GOT3 (cell line): Measurements from ENCODE around the gene NUAK1.
"Not testable (repeated sequence)": the region's sequence is repeated elsewhere in the genome, so short reads cannot be mapped to it uniquely, and the experiment has no call there.

Experiments
- DNase-seq: peaks from one replicate; lab custom pipeline; 2025; ENCODE audit warnings: mixed read lengths; lab: John Stamatoyannopoulos, UW

The NUAK1 gene

GRCh38 chr12:106146987-106147386 is 8.2 kb upstream of the NUAK1 start:
- no peak for DNase-seq

- no peak for DNase-seq
These were observed 7.0 kb upstream of the NUAK1 start for GRCh38 chr12:106145539-106146447.

GRCh38 chr12:106144847-106145246 is 6.1 kb upstream of the NUAK1 start:
- no peak for DNase-seq

GRCh38 chr12:106142591-106143261 is 4.0 kb upstream of the NUAK1 start:
- DNase-seq: no peak

- not testable (repeated sequence) for DNase-seq
These were observed 3.2 kb upstream of the NUAK1 start for GRCh38 chr12:106141920-106142319.

- DNase-seq: no peak
These were observed 2.7 kb upstream of the NUAK1 start for GRCh38 chr12:106141452-106141851.

- no peak for DNase-seq
These were observed 2.2 kb upstream of the NUAK1 start for GRCh38 chr12:106141003-106141402.

- no peak for DNase-seq
These were observed 1.7 kb upstream of the NUAK1 start for GRCh38 chr12:106140223-106140986.

GRCh38 chr12:106139422-106140171 is 843 bp upstream of the NUAK1 start:
- no peak for DNase-seq

- DNase-seq: no peak
These were observed 459 bp downstream of the NUAK1 start for GRCh38 chr12:106138357-106138632.

- DNase-seq: no peak
These were observed 1.0 kb downstream of the NUAK1 start for GRCh38 chr12:106137530-106138356.

- no peak for DNase-seq
These were observed 2.5 kb downstream of the NUAK1 start for GRCh38 chr12:106136263-106136662.

GRCh38 chr12:106135781-106136180 is 3.0 kb downstream of the NUAK1 start:
- DNase-seq: no peak

GRCh38 chr12:106135075-106135474 is 3.7 kb downstream of the NUAK1 start:
- no peak for DNase-seq

- DNase-seq: no peak
These were observed 4.3 kb downstream of the NUAK1 start for GRCh38 chr12:106134294-106134949.

GRCh38 chr12:106133136-106134087 is 5.3 kb downstream of the NUAK1 start:
- no peak for DNase-seq

GRCh38 chr12:106132175-106133135 is 6.3 kb downstream of the NUAK1 start:
- no peak for DNase-seq

- no peak for DNase-seq
These were observed 7.1 kb downstream of the NUAK1 start for GRCh38 chr12:106131676-106132075.
